ENCODE results near the gene BAAT.

GRCh38 chr9:101332362-101332761, 52.4 kb downstream of the BAAT start:
- TF ChIP-seq CTCF (IDR thresholded peaks at IDR 0.05; ENCODE audit: low read depth, low read length) (no peak), MAX (IDR thresholded peaks at IDR 0.05; ENCODE audit: low read depth, low read length) (no peak)

All from NB4 (cell line).